NCI-H1694 (cell line): ENCODE data around the gene FAM151B.
"Not testable (repeated sequence)": the region's sequence is repeated elsewhere in the genome, so short reads cannot be mapped to it uniquely, and the experiment has no call there.

Experiments used
- DNase-seq: peaks from one replicate; lab custom pipeline; 2025; lab: John Stamatoyannopoulos, UW

Gene FAM151B

GRCh38 chr5:80487829-80488721 lies at the start of gene FAM151B:
Gene FAM151B (plus strand): TSS chr5:80488100. CDS start chr5:80488124, 24 bp downstream.
- DNase-seq: peak; percentile 88

GRCh38 chr5:80438739-80439138 lies 49.2 kb upstream of the FAM151B start:
- no peak for DNase-seq

GRCh38 chr5:80439213-80439612 lies 48.7 kb upstream of the FAM151B start:
- DNase-seq: no peak

GRCh38 chr5:80442742-80443141 lies 45.2 kb upstream of the FAM151B start:
- no peak for DNase-seq

DNA sequence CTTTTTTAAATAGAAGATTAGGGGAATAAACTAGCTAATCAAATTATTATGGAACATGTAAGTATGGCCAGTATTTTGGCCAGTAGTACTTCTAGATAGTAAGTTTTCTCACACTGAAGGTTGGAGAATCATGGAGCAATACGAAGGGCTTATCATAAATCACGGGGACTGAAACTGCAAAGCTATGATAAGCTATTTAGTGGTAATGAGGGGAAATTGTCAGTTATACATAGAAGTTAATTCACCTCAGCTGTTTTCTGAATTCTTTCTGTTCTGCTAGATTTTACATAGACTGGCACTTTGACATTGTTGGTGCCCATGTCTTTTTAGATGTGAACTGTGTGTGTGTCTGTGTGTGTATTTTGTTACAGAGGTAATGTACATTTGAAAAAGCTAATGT lies 34.5 kb upstream of the FAM151B start:
- DNase-seq: no peak

- DNase-seq: no peak
Observed at GRCh38 chr5:80463269-80463668, 24.6 kb upstream of the FAM151B start.

GRCh38 chr5:80466669-80467485 lies 21.0 kb upstream of the FAM151B start:
- DNase-seq: no peak

DNA sequence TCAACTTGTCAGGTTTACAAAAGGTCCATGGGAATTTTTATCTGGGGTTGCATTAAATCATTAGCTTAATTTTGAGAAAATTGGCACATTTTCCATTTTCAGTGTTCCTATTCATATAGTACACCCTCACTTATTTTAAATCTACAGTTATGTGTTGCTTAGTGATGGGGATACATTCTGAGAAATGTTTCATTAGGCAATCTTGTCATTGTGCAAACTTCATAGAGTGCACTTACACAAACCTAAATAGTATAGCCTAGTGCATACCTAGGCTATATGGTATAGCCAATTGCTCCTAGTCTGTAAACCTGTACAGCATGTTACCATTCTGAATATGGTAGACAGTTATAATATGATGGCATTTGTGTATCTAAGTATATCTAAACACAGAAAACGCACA lies 19.8 kb upstream of the FAM151B start:
- DNase-seq: no peak

DNA sequence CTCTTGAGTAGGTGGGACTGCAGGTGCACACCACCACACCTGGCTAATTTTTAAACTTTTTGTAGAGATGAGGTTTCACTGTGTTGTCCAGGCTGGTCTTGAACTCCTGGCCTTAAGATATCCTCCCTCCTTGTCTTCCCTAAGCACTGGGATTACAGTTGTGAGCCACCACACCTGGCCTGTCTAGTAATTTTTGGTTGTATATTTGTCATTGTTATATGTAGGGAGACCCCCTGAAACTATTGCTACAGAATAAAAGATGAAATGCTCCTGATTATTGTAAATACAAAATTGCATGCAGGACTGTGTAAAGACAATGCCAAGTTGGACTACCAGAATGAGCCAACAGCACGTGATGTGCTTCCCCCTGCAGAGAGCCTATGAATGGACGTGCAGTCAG lies 17.3 kb upstream of the FAM151B start:
- not testable (repeated sequence) for DNase-seq

DNA sequence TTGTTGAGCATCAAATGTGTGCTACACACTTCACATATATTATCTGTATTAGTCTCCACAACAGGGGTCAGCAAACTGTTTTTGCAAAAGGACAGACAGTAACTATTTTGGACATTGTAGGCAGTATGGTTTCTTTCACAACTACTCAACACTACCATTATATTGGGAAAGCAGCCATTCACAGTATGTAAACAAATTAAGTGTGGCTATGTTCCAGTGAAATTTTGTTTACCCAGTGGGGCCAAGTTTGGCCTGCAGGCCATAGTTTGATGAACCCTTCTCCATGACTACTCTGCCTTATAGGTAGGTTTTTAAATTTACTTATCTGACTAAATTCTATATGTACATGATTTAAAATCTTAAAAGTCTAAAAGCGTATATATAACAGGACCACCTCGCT lies 13.0 kb upstream of the FAM151B start:
- DNase-seq: no peak

DNA sequence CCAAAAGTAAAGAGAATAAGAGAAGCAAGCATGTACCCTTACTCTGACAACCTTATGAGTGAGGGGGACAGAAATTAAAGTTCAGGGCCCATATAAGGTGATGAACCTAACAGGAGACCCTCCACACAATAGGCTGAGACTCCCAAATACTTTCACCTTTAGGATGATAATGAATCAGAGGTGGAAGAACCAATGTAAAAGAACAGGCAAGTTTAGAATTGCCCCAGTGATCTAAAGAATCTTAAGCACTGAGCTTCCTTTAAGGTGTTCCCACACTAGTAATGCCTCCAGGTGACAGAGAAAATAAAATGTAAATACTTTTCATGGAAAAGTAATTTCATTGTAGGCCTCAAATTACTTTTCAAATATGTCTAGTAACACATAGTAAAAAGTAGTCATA lies 8.2 kb upstream of the FAM151B start:
- no peak for DNase-seq

- DNase-seq: no peak
Observed at GRCh38 chr5:80480354-80480753, 7.5 kb upstream of the FAM151B start.

DNA sequence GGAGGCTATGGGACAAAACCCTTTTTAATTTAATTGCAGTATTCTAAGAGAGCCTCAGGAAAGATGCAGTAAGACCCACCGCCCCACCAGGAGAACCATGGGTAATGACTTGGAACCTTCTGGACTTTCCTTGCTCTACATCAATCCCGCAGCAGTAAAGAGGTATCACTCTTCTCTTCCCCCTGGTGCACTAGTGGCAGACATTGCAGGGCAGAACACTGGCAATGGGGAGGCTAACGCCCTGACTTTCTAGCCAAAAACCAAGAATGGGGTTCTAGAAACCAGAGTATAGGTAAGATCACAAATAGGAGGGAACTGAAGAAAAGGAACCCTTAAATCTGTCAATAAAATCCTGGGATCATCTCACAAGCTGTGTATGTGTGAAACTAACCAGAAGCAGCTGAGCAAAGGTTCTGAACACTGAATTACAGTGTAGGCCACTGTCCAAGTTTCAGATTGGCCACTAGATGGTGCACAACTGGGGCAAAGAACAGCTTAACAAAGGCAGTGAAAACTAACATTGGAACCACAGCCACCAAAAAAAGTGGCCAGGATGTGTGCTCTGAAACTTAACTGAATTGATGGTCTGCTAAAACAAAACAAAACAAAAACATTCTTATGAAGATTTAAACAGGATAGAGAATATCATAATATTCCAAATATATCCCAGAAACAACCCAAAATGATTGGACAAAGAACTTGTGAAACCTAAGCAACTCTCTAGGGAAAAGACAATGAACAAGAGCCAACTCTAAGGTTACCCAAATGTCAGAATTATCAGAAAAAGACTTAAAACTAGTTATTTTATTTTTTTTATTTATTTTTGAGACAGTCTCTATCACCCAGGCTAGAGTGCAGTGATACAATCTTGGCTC lies 6.6 kb upstream of the FAM151B start:
- peak; percentile 24 for DNase-seq

- no peak for DNase-seq
Observed at GRCh38 chr5:80482578-80482977, 5.3 kb upstream of the FAM151B start.

DNA sequence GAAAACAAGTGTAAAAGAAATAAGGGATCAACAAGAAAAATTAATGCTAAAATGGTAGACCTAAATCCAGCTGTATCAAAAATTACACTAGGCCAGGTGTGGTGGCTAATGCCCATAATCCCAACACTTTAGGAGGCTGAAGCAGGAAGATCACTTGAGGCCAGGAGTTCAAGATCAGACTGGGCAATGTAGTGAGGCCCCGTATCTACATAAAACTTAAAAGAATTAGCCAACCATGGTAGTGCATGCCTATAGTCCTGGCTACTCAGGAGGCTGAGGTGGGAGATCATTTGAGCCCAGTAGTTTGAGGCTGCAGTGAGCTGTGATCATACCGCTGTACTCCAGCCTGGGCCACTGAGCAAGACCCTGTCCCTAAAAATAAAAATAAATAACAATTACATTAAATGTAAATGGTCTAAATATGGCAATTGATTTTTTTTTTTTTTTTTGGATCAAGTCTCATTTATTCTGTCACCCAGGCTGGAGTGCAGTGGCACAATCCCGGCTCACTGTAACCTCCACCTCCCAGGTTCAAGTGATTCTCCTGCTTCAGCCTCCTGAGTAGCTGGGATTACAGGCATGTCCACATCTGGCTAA lies 4.2 kb upstream of the FAM151B start:
- no peak for DNase-seq

GRCh38 chr5:80487444-80487828 lies 464 bp upstream of the FAM151B start:
- DNase-seq: no peak

DNA sequence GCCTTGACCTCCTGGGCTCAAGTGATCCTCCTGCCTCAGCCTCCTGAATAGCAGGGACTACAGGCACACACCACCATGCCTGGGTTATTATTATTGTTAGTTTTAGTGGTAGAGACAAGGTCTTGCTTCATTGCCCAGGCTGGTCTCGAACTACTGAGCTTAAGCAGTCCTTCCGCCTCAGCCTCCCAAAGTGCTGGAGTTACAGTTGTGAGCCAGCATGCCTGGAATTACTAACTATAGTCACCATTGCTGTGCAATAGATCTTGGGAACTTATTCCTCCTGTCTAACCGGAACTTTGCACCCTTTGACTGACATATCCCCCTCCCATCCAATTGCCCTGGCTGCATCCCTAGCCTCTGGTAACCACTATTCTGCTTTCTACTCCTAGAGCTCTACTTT lies 3.4 kb downstream of the FAM151B start:
- DNase-seq: no peak

- DNase-seq: no peak
Observed at GRCh38 chr5:80492741-80493140, 4.8 kb downstream of the FAM151B start.

DNA sequence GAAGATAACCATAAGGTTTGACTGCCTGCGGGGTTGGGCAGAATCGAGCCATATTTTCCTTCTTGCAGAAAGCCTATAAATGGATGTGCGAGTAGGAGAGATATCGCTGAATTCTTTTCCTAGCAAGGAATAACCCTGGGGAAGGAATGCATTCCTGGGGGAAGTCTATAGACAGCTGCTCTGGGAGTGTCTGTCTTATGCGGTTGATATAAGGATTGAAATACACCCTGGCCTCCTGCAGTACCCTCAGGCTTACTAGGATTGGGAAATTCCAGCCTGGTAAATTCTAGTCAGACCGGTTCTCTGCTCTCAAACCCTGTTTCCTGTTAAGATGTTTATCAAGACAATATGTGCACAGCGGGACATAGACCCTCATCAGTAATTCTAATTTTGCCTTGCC lies 5.5 kb downstream of the FAM151B start:
- not testable (repeated sequence) for DNase-seq

- DNase-seq: no peak
Observed at GRCh38 chr5:80495891-80496290, 8.0 kb downstream of the FAM151B start.

DNA sequence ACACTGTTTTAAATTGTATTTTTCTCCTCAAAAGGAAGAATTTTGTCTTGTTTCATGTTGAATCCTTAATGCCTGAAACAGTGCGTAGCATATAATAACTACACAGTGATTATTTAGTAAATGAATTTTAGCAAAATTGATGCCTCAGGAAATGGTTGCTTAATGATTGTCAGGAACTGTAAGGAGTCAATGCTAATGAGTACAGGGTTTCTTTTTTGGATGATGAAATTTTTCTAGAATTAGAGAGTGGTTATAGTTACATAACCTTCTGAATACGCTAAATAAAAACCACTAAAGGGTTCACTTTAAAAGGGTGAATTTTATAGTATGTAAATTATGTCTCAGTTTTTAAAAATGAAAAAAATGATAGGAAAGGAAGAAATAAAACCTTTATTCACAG lies 14.9 kb downstream of the FAM151B start:
- no peak for DNase-seq

GRCh38 chr5:80503641-80504040 lies 15.7 kb downstream of the FAM151B start:
- no peak for DNase-seq
